B cell (primary cell): ENCODE data around the gene CCDC93. TPM values are rescaled to one million over a fixed set of nuclear protein-coding genes. Genes with fewer than 3 reads are reported as not detected.

Experiments
- ATAC-seq: fragments of 200-7000 bp; cut with Tn5 transposase; one replicate; pipeline ENCODE4 v1.10.0; 2021; ENCODE audit warnings: low read depth, mild to moderate bottlenecking, moderate number of reproducible peaks, moderate library complexity
- CTCF ChIA-PET: fragments of 350-600 bp; sonication (Branson Sonifier 250); formaldehyde crosslinking; loops from one replicate; lab custom pipeline; 2021; ENCODE audit warnings: antibody characterized with exemption, inconsistent platforms; lab: Charles Lee
- POLR2A ChIA-PET: fragments of 350-600 bp; sonication (Branson Sonifier 250); formaldehyde crosslinking; loops from one replicate; lab custom pipeline; 2021; ENCODE audit warnings: antibody characterized with exemption; lab: Charles Lee
- DNase-seq: peaks from one replicate; pipeline ENCODE4 v3.0.0; 2013
- H2AFZ ChIP-seq: 2 replicates; pipeline ENCODE4 v1.6.1; 2012; ENCODE audit warnings: mild to moderate bottlenecking, low read depth, low read length; ENCODE audit not compliant: insufficient read depth, poor library complexity, severe bottlenecking
- H3K27ac ChIP-seq, 2 donors: 1 replicate in 1 of 2; 2 replicates in 1 of 2; pipeline ENCODE4 v1.5.1; 2012 to 2013; ENCODE audit warnings: low read length in 2 of 2, mild to moderate bottlenecking in 2 of 2, moderate library complexity in 1 of 2
- H3K27me3 ChIP-seq, 4 experiments: fragments of 200-600 bp in 1 of 4; sonication (generic) in 1 of 4; replicated peaks in 1 of 4; 1 replicate in 2 of 4; 2 replicates in 2 of 4; pipeline versions ENCODE4 v1.6.1 to v1.7.0; 2013 to 2016; ENCODE audit warnings: low read length in 3 of 4, mild to moderate bottlenecking in 2 of 4, mixed read lengths in 1 of 4, moderate library complexity in 1 of 4; ENCODE audit not compliant: insufficient read depth in 4 of 4, control insufficient read depth in 3 of 4; ENCODE audit errors: control extremely low read depth in 1 of 4
- H3K36me3 ChIP-seq, 2 experiments: replicated peaks in 1 of 2; 1 replicate in 1 of 2; 2 replicates in 1 of 2; pipeline versions ENCODE4 v1.6.1 to v1.7.1; 2013; ENCODE audit warnings: low read length in 1 of 2; ENCODE audit not compliant: insufficient read depth in 2 of 2, control insufficient read depth in 1 of 2; ENCODE audit errors: control extremely low read depth in 1 of 2, extremely low read depth in 1 of 2
- H3K4me1 ChIP-seq, 2 donors: fragments of 200-600 bp in 1 of 2; sonication (generic) in 1 of 2; 1 replicate in 1 of 2; 2 replicates in 1 of 2; pipeline versions ENCODE4 v1.5.1 to v1.6.1; 2013 to 2017; ENCODE audit warnings: low read length in 2 of 2; ENCODE audit not compliant: control insufficient read depth in 2 of 2, insufficient read depth in 2 of 2
- H3K4me2 ChIP-seq: replicated peaks from 2 replicates; pipeline ENCODE3; 2012; ENCODE audit warnings: mild to moderate bottlenecking, low read depth, low read length; ENCODE audit not compliant: poor library complexity, severe bottlenecking
- H3K4me3 ChIP-seq, 5 experiments: fragments of 200-600 bp in 1 of 5; sonication (generic) in 1 of 5; 1 replicate in 3 of 5; 2 replicates in 2 of 5; pipeline versions ENCODE4 v1.5.1 to v1.7.0; 2011 to 2016; ENCODE audit warnings: low read length in 4 of 5, mild to moderate bottlenecking in 4 of 5, low read depth in 2 of 5, control low read depth in 1 of 5, moderate library complexity in 1 of 5; ENCODE audit not compliant: insufficient read depth in 1 of 5; ENCODE audit errors: control extremely low read depth in 1 of 5, extremely low read depth in 1 of 5
- H3K79me2 ChIP-seq: fragments of 200-600 bp; sonication (generic); one replicate; pipeline ENCODE4 v1.6.0; 2016; ENCODE audit warnings: low read length; ENCODE audit not compliant: control insufficient read depth, insufficient read depth
- H3K9ac ChIP-seq: fragments of 200-600 bp; sonication (generic); 2 replicates; pipeline ENCODE4 v1.6.1; 2017; ENCODE audit warnings: mild to moderate bottlenecking, low read length, moderate library complexity
- H3K9me3 ChIP-seq, 3 donors: one replicate each; pipeline versions ENCODE4 v1.6.1 to v1.7.1; 2013; ENCODE audit warnings: low read length in 2 of 3; ENCODE audit not compliant: control insufficient read depth in 2 of 3, insufficient read depth in 1 of 3; ENCODE audit errors: control extremely low read depth in 1 of 3
- H4K20me1 ChIP-seq: 2 replicates; pipeline ENCODE4 v1.6.0; 2012; ENCODE audit warnings: mild to moderate bottlenecking, low read length; ENCODE audit not compliant: insufficient read depth, control insufficient read depth, poor library complexity, severe bottlenecking
- H3K27ac Mint-ChIP-seq: one replicate; pipeline ENCODE4 v1.8.0; 2021; ENCODE audit warnings: mixed read lengths
- H3K27me3 Mint-ChIP-seq: one replicate; pipeline ENCODE4 v1.8.0; 2021; ENCODE audit warnings: mixed read lengths
- H3K4me1 Mint-ChIP-seq: one replicate; pipeline ENCODE4 v1.8.0; 2021; ENCODE audit warnings: mixed read lengths
- H3K4me3 Mint-ChIP-seq: one replicate; pipeline ENCODE4 v1.8.0; 2021; ENCODE audit warnings: mixed read lengths
- H3K9me3 Mint-ChIP-seq: one replicate; pipeline ENCODE4 v1.8.0; 2022; ENCODE audit warnings: mixed read lengths; ENCODE audit not compliant: insufficient read depth
- EZH2 ChIP-seq: IDR thresholded peaks from 2 replicates; pipeline ENCODE4 v1.6.1; 2012; ENCODE audit warnings: borderline replicate concordance, low read depth, mild to moderate bottlenecking, moderate library complexity, low read length; ENCODE audit not compliant: insufficient read depth, poor library complexity, severe bottlenecking
- WGBS: methylation state at CpG from one replicate; pipeline ENCODE4 v1.1.5; 2013; ENCODE audit warnings: missing lambda C conversion rate; ENCODE audit not compliant: insufficient coverage; 5-methylcytosine and 5-hydroxymethylcytosine counted together
- intact Hi-C: fragments of 100-400 bp; cut with micrococcal nuclease; formaldehyde crosslinking; loops from one replicate; pipeline ENCODE4 v1.10.0; 2022
- polyA plus RNA-seq: library from polyadenylated mRNA; depleted of rRNA; stranded (reverse); fragments of >200 nt; gene quantifications from 2 replicates; pipeline ENCODE4 v1.2.3, GENCODE V29; 2012
- total RNA-seq, 2 donors: library from RNA; stranded (reverse); fragments of 120-200 nt in 1 of 2; gene quantifications; 1 replicate in 1 of 2; 2 replicates in 1 of 2; pipeline versions ENCODE4 v1.2.3 to v1.2.4, GENCODE V29; 2013 to 2022
- TF ChIP-seq, protein P1 (sequence below): fragments of 200-600 bp; IDR thresholded peaks from one replicate; pipeline ENCODE4 v1.8.0; 2022; ENCODE audit warnings: antibody characterized with exemption, mild to moderate bottlenecking

Gene CCDC93
- total and polyA plus RNA-seq, 2 donors (not counting 1 experiment from before 2014, with no cell fraction given) = 17.5 to 79.6 TPM

DNA sequence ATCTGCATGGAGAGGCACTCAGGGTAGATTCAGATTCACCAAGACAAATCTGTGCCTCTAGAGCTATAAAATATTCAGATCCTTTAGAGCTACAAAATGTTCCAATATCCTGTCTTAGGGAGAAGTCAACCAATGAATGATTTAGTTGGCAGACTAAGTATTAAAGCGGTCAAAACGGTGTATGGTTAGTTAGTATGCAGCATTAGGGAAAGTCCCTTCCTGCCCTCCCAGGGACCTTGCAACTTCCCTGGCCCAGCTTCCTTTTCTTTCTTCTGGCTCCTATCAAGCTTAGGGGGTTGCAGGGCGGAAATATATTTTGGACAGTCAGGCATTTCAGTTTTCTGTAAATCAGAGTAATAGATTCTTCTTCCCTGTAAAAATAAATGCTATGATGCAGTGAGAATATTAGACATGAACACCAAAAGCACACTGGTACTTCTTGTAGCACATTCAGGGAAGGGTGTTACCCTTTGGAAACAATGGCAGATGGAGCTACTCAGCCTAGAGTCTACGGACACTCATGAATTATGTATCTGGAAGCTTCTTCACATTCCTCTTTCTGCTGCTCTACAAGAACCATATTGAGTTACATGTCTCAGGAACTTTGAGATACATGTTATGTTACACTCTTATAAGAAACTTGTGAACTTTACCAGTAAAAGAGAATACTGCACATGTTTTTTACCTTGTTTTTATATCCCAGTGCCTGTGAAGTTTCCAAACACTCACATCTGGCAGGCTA is 45.7 kb downstream of the CCDC93 start:
- ChIA-PET CTCF (interaction anchor here (1.5 kb wide), 2 partner anchors 11 to 35 kb away, joined by 4 to 6 read pairs; no protein-coding TSS in a partner anchor), POLR2A (no interaction called here)
- Histone ChIP-seq H4K20me1 (no peaks in the 10 kb centered on the region), H3K79me2 (peaks cover 2% of the 10 kb centered on the region), H2AFZ (no peak overlapping the region), H3K9me3 (no peaks in the 10 kb centered on the region), H3K27ac (no peak overlapping the region), H3K4me3 (no peak overlapping the region), H3K27me3 (no peaks in the 10 kb centered on the region), H3K4me2 (no peak overlapping the region), H3K9ac (no peak overlapping the region), H3K36me3 (peaks cover 3 to 71% of the 10 kb centered on the region in 2 experiments), H3K4me1 (no peaks in the 10 kb centered on the region)
- no peak for ATAC-seq
- H3K4me3 Mint-ChIP-seq = no peak overlapping the region
- DNase-seq = no peak
- TF ChIP-seq EZH2 = no peak
- TF ChIP-seq, protein P1, sequence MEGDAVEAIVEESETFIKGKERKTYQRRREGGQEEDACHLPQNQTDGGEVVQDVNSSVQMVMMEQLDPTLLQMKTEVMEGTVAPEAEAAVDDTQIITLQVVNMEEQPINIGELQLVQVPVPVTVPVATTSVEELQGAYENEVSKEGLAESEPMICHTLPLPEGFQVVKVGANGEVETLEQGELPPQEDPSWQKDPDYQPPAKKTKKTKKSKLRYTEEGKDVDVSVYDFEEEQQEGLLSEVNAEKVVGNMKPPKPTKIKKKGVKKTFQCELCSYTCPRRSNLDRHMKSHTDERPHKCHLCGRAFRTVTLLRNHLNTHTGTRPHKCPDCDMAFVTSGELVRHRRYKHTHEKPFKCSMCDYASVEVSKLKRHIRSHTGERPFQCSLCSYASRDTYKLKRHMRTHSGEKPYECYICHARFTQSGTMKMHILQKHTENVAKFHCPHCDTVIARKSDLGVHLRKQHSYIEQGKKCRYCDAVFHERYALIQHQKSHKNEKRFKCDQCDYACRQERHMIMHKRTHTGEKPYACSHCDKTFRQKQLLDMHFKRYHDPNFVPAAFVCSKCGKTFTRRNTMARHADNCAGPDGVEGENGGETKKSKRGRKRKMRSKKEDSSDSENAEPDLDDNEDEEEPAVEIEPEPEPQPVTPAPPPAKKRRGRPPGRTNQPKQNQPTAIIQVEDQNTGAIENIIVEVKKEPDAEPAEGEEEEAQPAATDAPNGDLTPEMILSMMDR = no peak
- H3K27ac Mint-ChIP-seq = no peak overlapping the region
- intact Hi-C loops = no loop called here
- WGBS = no CpG with 5 or more reads among the region's 4 CpGs
- H3K4me1 Mint-ChIP-seq = peaks cover 2% of the 10 kb centered on the region
- no peaks in the 10 kb centered on the region for H3K9me3 Mint-ChIP-seq
- no peaks in the 10 kb centered on the region for H3K27me3 Mint-ChIP-seq

DNA sequence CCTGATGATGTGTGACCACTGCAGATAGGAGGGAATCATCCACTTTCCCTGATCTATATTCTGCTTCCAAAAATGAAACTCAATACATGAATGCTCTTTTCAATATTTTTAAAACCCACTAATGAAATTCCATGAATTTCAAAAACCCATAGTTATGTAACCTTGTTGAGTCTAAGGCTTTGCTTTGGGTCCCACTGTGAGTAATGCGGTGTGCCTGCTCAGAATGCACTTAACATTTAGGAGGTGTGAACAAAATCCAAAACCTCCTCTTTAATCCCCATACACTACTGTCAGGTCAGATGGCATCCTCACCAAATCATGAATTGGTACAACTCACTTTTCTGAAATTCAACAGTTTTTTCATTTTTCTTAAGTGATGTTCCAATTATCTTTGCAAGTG is 50.4 kb downstream of the CCDC93 start:
- H3K4me1 ChIP-seq = no peaks in the 10 kb centered on the region
- H3K27ac ChIP-seq = no peak overlapping the region
- 100% methylated on average over 1 of the region's 1 CpG for WGBS
- intact Hi-C loops = no loop called here
- H3K9me3 ChIP-seq = no peaks in the 10 kb centered on the region
- peaks cover 4% of the 10 kb centered on the region for H3K79me2 ChIP-seq
- ChIA-PET CTCF (interaction anchor here (1.7 kb wide), 1 partner anchor 40 kb away, joined by 6 read pairs; no protein-coding TSS in a partner anchor), POLR2A (no interaction called here)
- H3K9ac ChIP-seq = no peak overlapping the region
- DNase-seq = no peak
- Mint-ChIP-seq H3K9me3 (no peaks in the 10 kb centered on the region), H3K27me3 (no peaks in the 10 kb centered on the region), H3K27ac (no peak overlapping the region), H3K4me3 (no peak overlapping the region), H3K4me1 (peaks cover 2% of the 10 kb centered on the region)
- ATAC-seq = no peak
- no peaks in the 10 kb centered on the region for H4K20me1 ChIP-seq
- no peak overlapping the region for H3K4me2 ChIP-seq
- no peak overlapping the region for H3K4me3 ChIP-seq
- no peak for TF ChIP-seq EZH2
- TF ChIP-seq, protein P1 = no peak
- H3K27me3 ChIP-seq = no peaks in the 10 kb centered on the region
- H3K36me3 ChIP-seq = peaks cover 1 to 58% of the 10 kb centered on the region in 2 experiments
- no peak overlapping the region for H2AFZ ChIP-seq
